Omental fat pad (tissue), 4 donors: ENCODE measurements around the gene PDCD1LG2. TPM values are rescaled to one million over a fixed set of nuclear protein-coding genes. Genes with fewer than 3 reads are reported as not detected.

Source experiments
- ATAC-seq: fragments of 150-250 bp; one replicate; pipeline ENCODE4 v1.9.1; 2016; ENCODE audit warnings: mild to moderate bottlenecking, moderate library complexity; ENCODE audit not compliant: low FRiP score
- DNase-seq: peaks from one replicate; pipeline ENCODE4 v3.0.0-alpha.2; 2019; ENCODE audit warnings: low spot score
- CTCF ChIP-seq, 3 donors: fragments of 450-650 bp; IDR thresholded peaks; one replicate each; pipeline ENCODE4 v1.5.1; 2016 to 2017; ENCODE audit warnings: antibody characterized with exemption in 3 of 3, mild to moderate bottlenecking in 3 of 3, moderate library complexity in 2 of 3
- total RNA-seq, 4 donors: library from RNA; depleted of rRNA; stranded (reverse); fragments of >200 nt; gene quantifications; one replicate each; pipeline ENCODE4 v1.1.0, GENCODE V29; 2016

Gene PDCD1LG2
- total RNA-seq, 4 donors from 2014 or later = 3.5 to 10.7 (median 3.8) TPM

GRCh38 chr9:5532790-5533189 is 22.5 kb downstream of the PDCD1LG2 start:
- ATAC-seq (no peak), DNase-seq (no peak)
- TF ChIP-seq CTCF (IDR thresholded peaks at IDR 0.05) = no peak

GRCh38 chr9:5536684-5537083 is 26.4 kb downstream of the PDCD1LG2 start:
- TF ChIP-seq CTCF (IDR thresholded peaks at IDR 0.05) = no peak
- no peak for ATAC-seq

GRCh38 chr9:5543875-5544702 is 33.8 kb downstream of the PDCD1LG2 start:
- no peak for TF ChIP-seq CTCF (IDR thresholded peaks at IDR 0.05)
- no peak for ATAC-seq
- no peak for DNase-seq

More at GRCh38 chr9:5536684-5537083, 26.4 kb downstream of the PDCD1LG2 start:
- DNase-seq = no peak

GRCh38 chr9:5549658-5550650 is 39.6 kb downstream of the PDCD1LG2 start:
- ATAC-seq = peak; percentile 73
- no peak for TF ChIP-seq CTCF (IDR thresholded peaks at IDR 0.05)
- DNase-seq = no peak

GRCh38 chr9:5551368-5552150 is 41.2 kb downstream of the PDCD1LG2 start:
- no peak for DNase-seq
- no peak for TF ChIP-seq CTCF (IDR thresholded peaks at IDR 0.05)
- ATAC-seq = no peak

GRCh38 chr9:5552301-5552700 is 42.0 kb downstream of the PDCD1LG2 start:
- ATAC-seq (no peak), DNase-seq (no peak)
- TF ChIP-seq CTCF (IDR thresholded peaks at IDR 0.05) = no peak
